ENCODE measurements around the gene GATB. TPM values are rescaled to one million over a fixed set of nuclear protein-coding genes. Genes with fewer than 3 reads are reported as not detected.

The GATB gene
- total and polyA plus RNA-seq, 10 of the 15 experiments (the other 5 are each of a cell fraction or from before 2014, with no cell fraction given) = 20.5 to 37.3 (median 30.5) TPM

GRCh38 chr4:151798678-151799416 is 38.0 kb upstream of the GATB start (continued):
- TF ChIP-seq RAD21 (IDR thresholded peaks at IDR 0.05; ENCODE audit: insufficient read depth, low read depth, low read length) = no peak
- TF ChIP-seq TBL1XR1 (IDR thresholded peaks at IDR 0.05; ENCODE audit: low read depth, low read length) = no peak
- TF ChIP-seq TAF1 (IDR thresholded peaks at IDR 0.05; ENCODE audit: borderline replicate concordance, low read depth, low read length) = no peak
- no peak for TF ChIP-seq SIN3A (IDR thresholded peaks at IDR 0.05; ENCODE audit: low read depth, low read length)
- peak; percentile 16 for TF ChIP-seq PBX3 (IDR thresholded peaks at IDR 0.05; ENCODE audit: insufficient replicate concordance, low read depth, low read length)
- no peak for TF ChIP-seq RFX5 (IDR thresholded peaks at IDR 0.05; ENCODE audit: low read depth, low read length)
- peak; percentile 82 for TF ChIP-seq NFIC (IDR thresholded peaks at IDR 0.05; ENCODE audit: low read depth, low read length)
- TF ChIP-seq MEF2A (IDR thresholded peaks at IDR 0.05; ENCODE audit: insufficient read depth, low read depth, low read length) = no peak
- no peak for TF ChIP-seq ZNF207 (IDR thresholded peaks at IDR 0.05; ENCODE audit: borderline replicate concordance)
- TF ChIP-seq SREBF2 (IDR thresholded peaks at IDR 0.05; ENCODE audit: low read length) = no peak

GRCh38 chr4:151797853-151798252 is 37.0 kb upstream of the GATB start:
- Histone ChIP-seq H4K20me1 (ENCODE audit: control insufficient read depth, insufficient read depth) (no peaks in the 10 kb centered on the region), H3K4me1 (ENCODE audit: control insufficient read depth, insufficient read depth, low read length) (peaks cover 7% of the 10 kb centered on the region; the same call in 1 of the 2 replicates), H3K4me2 (ENCODE audit: control insufficient read depth, insufficient read depth) (no peak overlapping the region), H2AFZ (ENCODE audit: control insufficient read depth, low read depth, low read length) (no peak overlapping the region), H3K9ac (ENCODE audit: control insufficient read depth, insufficient read depth, low read length) (no peak overlapping the region), H3K27me3 (replicated peaks in 1 of 2; ENCODE audit: control insufficient read depth in 2 of 2, insufficient read depth in 2 of 2, low read length in 1 of 2) (no peaks in the 10 kb centered on the region), H3K79me2 (ENCODE audit: control insufficient read depth, insufficient read depth, low read length) (no peaks in the 10 kb centered on the region), H3K36me3 (ENCODE audit: control insufficient read depth in 2 of 2, insufficient read depth in 2 of 2, low read length in 1 of 2) (no peaks in the 10 kb centered on the region), H3K27ac (ENCODE audit: control insufficient read depth, insufficient read depth) (no peak overlapping the region), H3K4me3 (no peak overlapping the region), H3K9me3 (replicated peaks; ENCODE audit: control insufficient read depth, insufficient read depth, low read length) (no peaks in the 10 kb centered on the region)
- DNase-seq (ENCODE audit: low read depth, low spot score) (no peak), FAIRE-seq (no peak), ATAC-seq (no peak)
- ChIA-PET RAD21 (ENCODE audit: unreplicated experiment) (no interaction called here), POLR2A (no interaction called here), SMC1A (ENCODE audit: uncharacterized antibody, unreplicated experiment) (interaction anchor here (1.0 kb wide), 1 partner anchor 17 kb away, joined by 3 read pairs; no protein-coding TSS in a partner anchor), CTCF (interaction anchor here (0.7 to 1.1 kb wide), 2 partner anchors 89 to 91 kb away, joined by 3 to 4 read pairs; no protein-coding TSS in a partner anchor)
- intact Hi-C loops (cut with micrococcal nuclease; ENCODE audit: unreplicated experiment) = loop anchor here (2.0 kb wide), 2 partner anchors 55 to 89 kb away; no protein-coding TSS in a partner anchor
- BruUV-seq (replicated peaks) = no TSS peak
- in situ Hi-C loops (cut with MboI) = no loop called here
- TF ChIP-seq NFYB (IDR thresholded peaks at IDR 0.05; ENCODE audit: insufficient read depth, low read depth, low read length) = peak; percentile 89
- TF ChIP-seq FOXK2 (IDR thresholded peaks at IDR 0.05) = no peak
- TF ChIP-seq BMI1 (IDR thresholded peaks at IDR 0.05; ENCODE audit: borderline replicate concordance) = no peak
- TF ChIP-seq DPF2 (IDR thresholded peaks at IDR 0.05) = no peak
- TF ChIP-seq NFIC (IDR thresholded peaks at IDR 0.05; ENCODE audit: low read depth, low read length) = no peak
- TF ChIP-seq MEF2A (IDR thresholded peaks at IDR 0.05; ENCODE audit: insufficient read depth, low read depth, low read length) = no peak
- no peak for TF ChIP-seq PBX3 (IDR thresholded peaks at IDR 0.05; ENCODE audit: insufficient replicate concordance, low read depth, low read length)

Measured in GM12878 (cell line).